ENCODE data around the gene DCDC2.
"Not testable (repeated sequence)": the region's sequence is repeated elsewhere in the genome, so short reads cannot be mapped to it uniquely, and the experiment has no call there.

Gene DCDC2

GRCh38 chr6:24272148-24272547, 85.7 kb downstream of the DCDC2 start:
- no peak for DNase-seq (ENCODE audit: low read depth in 3 of 3)

GRCh38 chr6:24270011-24270410, 87.8 kb downstream of the DCDC2 start:
- DNase-seq (ENCODE audit: low read depth in 3 of 3): no peak

- DNase-seq (ENCODE audit: low read depth in 3 of 3): not testable (repeated sequence)
Measured at GRCh38 chr6:24258214-24258613, 99.6 kb downstream of the DCDC2 start.

- DNase-seq (ENCODE audit: low read depth in 3 of 3): no peak
Measured at GRCh38 chr6:24257282-24257681, 100.6 kb downstream of the DCDC2 start.

DNA sequence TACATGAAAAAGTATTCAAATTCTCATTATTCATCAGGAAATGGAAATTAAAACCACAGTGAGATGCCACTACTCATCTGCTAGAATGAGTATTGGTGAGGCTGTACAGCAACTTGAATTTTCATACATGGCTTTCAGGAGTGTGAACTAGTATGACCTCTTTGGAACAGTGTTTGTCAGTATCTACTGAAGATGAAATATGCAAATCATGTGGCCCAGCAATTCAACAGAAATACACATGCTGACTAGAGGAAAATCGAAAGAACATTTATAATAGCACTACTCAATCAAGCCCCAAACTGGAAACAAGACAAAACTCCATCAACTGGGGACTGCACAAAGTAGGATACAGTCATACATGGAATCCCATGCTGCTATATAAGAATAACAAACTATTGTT, 102.2 kb downstream of the DCDC2 start:
- DNase-seq (ENCODE audit: low read depth in 3 of 3): no peak

DNA sequence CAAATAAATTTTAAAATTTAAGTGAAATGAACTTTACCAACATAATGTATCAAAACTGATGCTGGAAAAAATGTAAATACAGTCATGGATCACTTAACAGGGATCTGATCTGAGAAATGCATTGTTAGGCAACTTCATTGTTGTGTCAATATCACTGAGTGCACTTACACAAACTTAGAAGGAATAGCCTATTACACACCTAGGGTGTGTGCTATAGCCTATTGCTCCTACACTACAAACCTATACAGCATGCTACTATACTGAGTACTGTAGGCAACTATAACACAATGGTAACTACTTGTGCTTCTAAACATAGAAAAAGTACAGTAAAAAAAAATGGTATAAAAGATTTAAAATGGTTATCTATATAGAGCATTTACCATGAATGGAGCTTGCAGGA, 104.5 kb downstream of the DCDC2 start:
- no peak for DNase-seq (ENCODE audit: low read depth in 3 of 3)

DNA sequence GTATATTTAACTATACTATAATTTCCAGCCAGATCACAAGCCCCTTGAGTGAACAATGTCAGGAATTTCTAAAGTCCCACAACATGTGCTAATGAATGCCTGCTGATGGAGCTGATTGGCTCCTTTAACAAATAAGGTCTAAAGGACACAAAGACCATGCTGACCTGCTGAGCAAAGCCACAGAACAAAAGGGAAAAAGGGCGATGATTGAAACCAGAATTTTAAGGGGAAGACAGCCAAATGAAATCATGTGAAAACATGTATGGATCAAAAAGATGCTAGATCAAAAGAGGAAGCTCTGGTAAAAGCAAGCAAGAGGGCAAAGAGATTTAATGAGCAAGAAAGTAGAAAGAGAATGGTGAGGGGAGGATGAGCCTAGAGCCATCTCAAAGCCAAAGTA, 105.6 kb downstream of the DCDC2 start:
- no peak for DNase-seq (ENCODE audit: low read depth in 3 of 3)

GRCh38 chr6:24251339-24251738, 106.5 kb downstream of the DCDC2 start:
- DNase-seq (ENCODE audit: low read depth in 3 of 3): no peak

GRCh38 chr6:24249926-24250325, 107.9 kb downstream of the DCDC2 start:
- no peak for DNase-seq (ENCODE audit: low read depth in 3 of 3)

GRCh38 chr6:24245275-24245674, 112.6 kb downstream of the DCDC2 start:
- DNase-seq (ENCODE audit: low read depth in 3 of 3): no peak

DNA sequence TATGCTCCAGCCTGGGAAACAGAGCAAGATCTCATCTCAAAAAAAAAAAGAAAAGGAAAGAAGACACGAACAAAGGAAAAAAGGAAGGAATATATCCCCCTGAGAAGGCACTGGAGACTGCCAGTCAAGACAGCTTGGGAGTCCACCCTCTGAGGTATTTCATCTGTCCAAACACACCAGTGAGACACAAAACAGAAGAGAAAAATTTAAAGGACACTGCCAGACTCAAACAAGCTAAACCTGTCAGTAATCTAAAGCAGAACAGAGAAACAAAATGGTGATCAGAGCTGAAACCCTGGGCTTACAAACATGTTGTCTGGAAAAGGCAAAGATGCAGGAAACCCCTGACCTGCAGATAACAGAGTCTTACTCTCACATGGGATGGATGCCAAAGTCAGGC, 114.9 kb downstream of the DCDC2 start:
- DNase-seq (ENCODE audit: low read depth in 3 of 3): no peak

DNA sequence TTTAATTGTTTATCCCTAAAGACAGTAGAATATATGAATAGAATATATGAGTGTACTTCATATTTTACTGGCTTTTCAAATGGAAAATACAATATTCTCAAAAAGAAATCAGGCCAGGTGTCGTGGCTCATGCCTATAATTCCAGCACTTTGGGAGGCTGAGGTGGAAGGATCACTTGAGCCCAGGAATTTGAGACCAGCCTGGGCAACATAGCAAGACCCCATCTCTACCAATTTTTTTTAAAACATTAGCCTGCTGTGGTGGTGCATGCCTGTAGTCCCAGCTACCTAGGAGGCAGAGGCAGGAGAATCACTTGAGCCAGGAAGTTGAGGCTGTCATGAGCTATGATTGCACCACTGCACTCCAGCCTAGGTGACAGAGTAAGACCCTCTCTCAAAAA, 116.1 kb downstream of the DCDC2 start:
- DNase-seq (ENCODE audit: low read depth in 3 of 3): not testable (repeated sequence)

- DNase-seq (ENCODE audit: low read depth in 3 of 3): no peak
Measured at GRCh38 chr6:24240943-24241342, 116.9 kb downstream of the DCDC2 start.

GRCh38 chr6:24240380-24240928, 117.4 kb downstream of the DCDC2 start:
- DNase-seq (ENCODE audit: low read depth in 3 of 3): no peak

- DNase-seq (ENCODE audit: low read depth in 3 of 3): no peak
Measured at GRCh38 chr6:24238700-24239099, 119.2 kb downstream of the DCDC2 start.

DNA sequence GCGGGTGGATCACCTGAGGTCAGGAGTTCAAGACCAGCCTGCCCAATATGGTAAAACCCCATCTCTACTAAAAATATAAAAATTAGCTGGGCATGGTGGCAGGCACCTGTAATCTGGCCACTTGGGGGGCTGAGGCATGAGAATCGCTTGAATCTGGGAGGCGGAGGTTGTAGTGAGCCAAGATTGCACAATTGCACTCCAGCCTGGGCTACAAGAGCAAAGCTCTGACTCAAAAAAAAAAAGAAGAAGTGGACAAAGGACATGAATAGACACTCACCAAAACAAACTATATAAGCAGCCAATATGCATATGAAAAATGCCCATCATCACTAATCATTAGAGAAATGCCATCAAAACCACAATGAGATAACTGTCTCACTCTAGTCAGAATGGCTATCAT, 121.1 kb downstream of the DCDC2 start:
- not testable (repeated sequence) for DNase-seq (ENCODE audit: low read depth in 3 of 3)

GRCh38 chr6:24233813-24234442, 123.9 kb downstream of the DCDC2 start:
- no peak for DNase-seq (ENCODE audit: low read depth in 3 of 3)

- DNase-seq (ENCODE audit: low read depth in 3 of 3): no peak
Measured at GRCh38 chr6:24231438-24231977, 126.4 kb downstream of the DCDC2 start.

GRCh38 chr6:24229696-24230405, 128.0 kb downstream of the DCDC2 start:
- DNase-seq (ENCODE audit: low read depth in 3 of 3): no peak

DNA sequence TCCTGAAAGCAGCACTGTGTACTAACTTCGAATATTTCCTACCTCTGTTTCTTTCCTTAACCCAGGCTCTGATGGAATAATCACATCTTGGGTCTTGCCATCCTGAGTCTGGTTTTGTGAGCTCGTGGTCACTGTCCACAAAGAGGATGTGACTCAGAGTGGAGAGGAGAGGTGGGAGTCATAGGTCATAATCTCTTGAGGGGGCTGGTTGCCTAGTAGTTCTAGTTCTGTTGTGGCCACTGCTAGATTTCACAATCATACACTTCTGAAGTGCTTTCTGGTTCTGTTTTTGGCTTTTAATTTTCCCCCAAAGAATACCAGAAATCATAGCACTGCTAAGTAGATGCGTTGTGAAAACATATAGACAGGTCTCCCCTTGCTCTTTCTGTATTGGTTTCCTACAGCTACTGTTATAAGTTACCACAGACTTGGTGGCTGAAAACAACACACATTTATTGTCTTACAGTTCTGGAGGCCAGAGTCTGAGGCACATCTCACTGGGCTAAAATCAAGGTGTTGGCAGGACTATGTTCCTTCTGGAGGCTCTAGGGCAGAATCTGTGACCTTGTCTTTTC, 129.1 kb downstream of the DCDC2 start:
- no peak for DNase-seq (ENCODE audit: low read depth in 3 of 3)

DNA sequence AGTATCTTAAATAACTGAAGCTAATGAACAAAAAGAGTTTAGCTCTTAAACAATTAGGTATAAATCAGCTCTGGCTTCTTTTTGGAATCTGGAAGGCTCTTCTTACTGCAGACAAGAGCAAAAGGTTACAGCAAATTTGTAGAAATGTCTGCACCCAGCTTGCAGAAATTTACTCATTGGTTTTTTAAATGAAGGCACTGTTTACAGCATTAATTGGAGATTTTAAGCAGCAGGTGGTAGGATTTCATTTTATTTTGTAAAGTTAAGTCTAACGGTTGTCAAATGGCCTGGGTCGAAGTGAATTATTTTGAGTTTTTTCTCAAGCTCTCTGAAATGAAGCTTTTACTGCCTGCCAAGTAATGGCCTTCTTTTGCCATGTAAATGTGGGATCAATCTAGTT, 129.7 kb downstream of the DCDC2 start:
- no peak for DNase-seq (ENCODE audit: low read depth in 3 of 3)

GRCh38 chr6:24227556-24227955, 130.3 kb downstream of the DCDC2 start:
- DNase-seq (ENCODE audit: low read depth in 3 of 3): no peak

- no peak for DNase-seq (ENCODE audit: low read depth in 3 of 3)
Measured at GRCh38 chr6:24226541-24226940, 131.3 kb downstream of the DCDC2 start.

Measured in stimulated activated CD4-positive, alpha-beta T cell treated with anti-CD3 and anti-CD28 coated beads, TNF-alpha, amount 100 ng/mL, for 4 hours (primary cell).